Activated CD4-positive, alpha-beta T cell treated with anti-CD3 and anti-CD28 coated beads, Interleukin-2, amount 50 U/mL, for 48 hours (primary cell): ENCODE results near the gene PDGFC.
"Not testable (repeated sequence)": the region's sequence is repeated elsewhere in the genome, so short reads cannot be mapped to it uniquely, and the experiment has no call there.

Source experiments
- DNase-seq, 2 experiments: peaks; one replicate each; pipeline ENCODE4 v3.0.0-alpha.2; 2020

PDGFC gene

GRCh38 chr4:156896527-156896926, 75.1 kb downstream of the PDGFC start:
- DNase-seq, result no peak

GRCh38 chr4:156894234-156894633, 77.4 kb downstream of the PDGFC start:
- no peak for DNase-seq

- DNase-seq, result no peak
These were observed 78.8 kb downstream of the PDGFC start for GRCh38 chr4:156892805-156893204.

DNA sequence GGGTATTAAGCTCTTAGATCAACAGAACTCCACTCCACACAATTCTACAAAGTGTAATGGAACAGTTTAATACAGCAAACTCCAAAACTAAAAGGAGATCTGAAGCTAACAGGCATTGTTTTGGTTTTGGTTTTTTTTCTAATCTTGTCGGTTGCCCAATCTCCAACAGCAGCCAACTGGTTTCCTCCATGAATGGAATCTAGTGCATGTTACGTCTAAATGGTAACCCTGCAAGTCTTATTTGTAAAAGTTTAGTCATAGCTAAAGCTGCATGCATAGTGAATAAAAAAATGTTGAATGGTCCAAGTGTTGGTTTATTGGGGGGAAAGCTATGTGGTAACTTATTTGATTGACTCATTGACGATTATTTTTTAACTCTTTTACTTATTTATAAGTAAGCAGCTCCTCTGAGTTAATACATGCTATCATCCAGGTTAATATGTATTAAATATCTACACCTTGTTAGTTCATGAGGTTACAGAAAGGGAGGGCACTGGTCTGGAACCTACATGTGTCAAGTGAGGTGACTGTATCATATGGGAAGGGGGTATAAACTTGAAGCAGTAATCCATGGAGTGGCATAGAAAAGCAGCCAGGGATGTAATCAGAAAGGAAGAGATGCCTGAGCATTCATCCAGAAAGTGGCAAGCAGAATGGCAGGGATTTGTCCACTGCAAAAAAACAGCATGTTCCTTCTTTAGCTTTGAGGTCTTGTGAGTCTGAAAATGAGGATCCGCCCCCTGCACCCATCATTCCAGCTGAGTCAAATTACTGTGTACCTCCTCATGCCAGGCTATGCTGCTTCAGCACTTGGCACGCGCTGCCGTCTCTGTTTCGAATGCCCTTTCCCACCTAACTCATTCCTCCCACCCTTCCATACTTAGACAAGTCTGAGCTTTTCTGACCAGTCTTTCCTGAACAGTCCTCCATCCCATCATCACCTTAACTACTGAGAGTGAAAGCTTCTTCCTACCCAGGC, 81.7 kb downstream of the PDGFC start:
- no peak for DNase-seq

DNA sequence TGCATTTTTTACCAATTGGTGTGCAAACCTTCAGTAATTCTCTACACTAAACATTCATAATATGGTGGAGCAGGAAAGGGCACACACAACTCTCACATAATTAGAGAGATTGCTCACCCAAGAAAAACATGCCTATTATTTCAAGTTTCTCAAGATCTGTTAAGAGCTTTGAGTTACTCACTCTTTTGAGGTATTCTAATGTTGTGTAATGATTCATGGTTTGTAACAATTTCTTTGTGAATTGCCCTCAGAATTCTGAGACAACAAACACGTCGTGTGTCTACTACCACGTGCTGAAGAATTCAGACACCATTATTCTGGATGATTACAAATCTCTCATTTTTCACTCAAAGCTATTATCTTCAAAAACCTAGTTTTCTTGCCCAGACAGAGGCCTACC, 82.8 kb downstream of the PDGFC start:
- no peak for DNase-seq

DNA sequence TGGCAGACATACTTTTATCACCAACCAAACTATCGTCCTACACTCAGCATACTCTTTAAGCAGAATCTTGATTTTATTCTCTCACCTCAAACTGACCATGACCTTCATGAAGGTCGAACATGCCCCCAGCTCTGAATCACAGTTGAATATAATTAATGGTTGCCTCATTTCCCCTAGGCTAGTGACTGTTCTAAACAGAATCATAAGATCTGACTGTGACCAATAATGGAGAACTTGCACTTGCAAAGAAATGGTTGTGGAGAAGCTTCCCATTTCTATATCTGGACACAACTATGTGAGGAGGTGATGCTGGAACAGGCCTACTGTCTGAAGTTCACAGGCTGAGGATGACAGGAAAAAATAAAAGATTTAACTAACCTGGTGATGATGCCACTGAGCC, 85.1 kb downstream of the PDGFC start:
- no peak for DNase-seq

- no peak for DNase-seq
These were observed 86.2 kb downstream of the PDGFC start for GRCh38 chr4:156885374-156885773.

- no peak for DNase-seq
These were observed 87.4 kb downstream of the PDGFC start for GRCh38 chr4:156884183-156884582.

DNA sequence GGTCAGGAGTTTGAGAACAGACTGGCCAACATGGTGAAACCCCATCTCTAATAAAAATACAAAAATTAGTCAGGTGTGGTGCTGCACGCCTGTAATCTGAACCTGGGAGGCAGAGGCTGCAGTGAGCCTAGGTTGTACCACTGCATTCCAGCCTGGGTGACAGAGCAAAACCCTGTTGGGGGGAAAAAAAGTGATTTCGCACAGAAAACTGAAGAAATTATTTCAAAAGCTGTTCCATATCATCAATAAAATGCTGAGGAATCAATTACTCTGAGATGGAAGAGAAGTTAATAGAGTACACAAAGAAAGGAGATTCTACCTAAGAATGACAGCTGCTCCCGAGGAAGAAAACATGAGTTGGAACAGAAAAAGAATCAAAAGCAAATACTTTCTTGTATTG, 95.9 kb downstream of the PDGFC start:
- DNase-seq, result no peak

GRCh38 chr4:156875055-156875454, 96.5 kb downstream of the PDGFC start:
- DNase-seq, result no peak

- no peak for DNase-seq
These were observed 97.8 kb downstream of the PDGFC start for GRCh38 chr4:156873799-156874198.

- DNase-seq, result no peak
These were observed 100.7 kb downstream of the PDGFC start for GRCh38 chr4:156870861-156871260.

GRCh38 chr4:156870131-156870530, 101.5 kb downstream of the PDGFC start:
- DNase-seq, result no peak

GRCh38 chr4:156866088-156866487, 105.5 kb downstream of the PDGFC start:
- not testable (repeated sequence) for DNase-seq

- DNase-seq, result no peak
These were observed 106.1 kb downstream of the PDGFC start for GRCh38 chr4:156865451-156865850.

DNA sequence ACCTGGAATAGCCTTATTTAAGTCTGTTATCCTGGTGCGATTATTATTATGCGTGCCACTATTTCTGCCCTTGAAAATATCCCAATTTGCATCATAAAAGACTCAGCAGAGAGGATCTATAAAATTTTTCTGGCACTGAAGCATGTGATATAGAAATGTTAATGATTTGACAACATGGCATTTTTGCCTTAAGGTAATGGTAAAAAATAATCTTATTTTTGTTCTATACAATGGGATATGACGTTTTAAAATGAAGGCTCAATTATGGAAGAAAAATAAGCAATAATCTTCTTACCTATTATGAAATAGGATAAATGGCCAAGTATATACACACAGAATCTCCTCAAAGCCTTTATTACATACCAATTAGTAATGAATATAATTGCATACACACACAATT, 113.5 kb downstream of the PDGFC start:
- DNase-seq, result no peak

DNA sequence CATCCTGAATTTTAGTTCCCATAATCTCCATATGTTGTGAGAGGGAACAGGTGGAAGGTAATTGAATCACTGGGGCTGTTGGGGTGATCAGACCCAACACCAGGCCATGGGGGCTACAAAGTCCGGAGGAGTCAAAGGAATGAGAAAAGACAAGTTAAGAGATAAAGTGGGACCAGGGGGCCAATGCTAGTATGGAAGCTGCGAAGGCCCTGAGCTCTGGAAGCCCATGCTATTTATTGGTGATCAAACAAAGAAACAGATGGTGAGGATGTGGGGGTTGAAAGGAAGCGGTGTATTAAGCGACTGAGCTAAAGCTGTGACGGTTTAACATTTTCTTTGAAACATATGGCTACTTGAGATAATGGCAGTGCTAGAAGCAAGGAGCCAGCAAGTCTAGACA, 132.8 kb downstream of the PDGFC start:
- DNase-seq, result no peak

- no peak for DNase-seq
These were observed 133.8 kb downstream of the PDGFC start for GRCh38 chr4:156837625-156838345.

DNA sequence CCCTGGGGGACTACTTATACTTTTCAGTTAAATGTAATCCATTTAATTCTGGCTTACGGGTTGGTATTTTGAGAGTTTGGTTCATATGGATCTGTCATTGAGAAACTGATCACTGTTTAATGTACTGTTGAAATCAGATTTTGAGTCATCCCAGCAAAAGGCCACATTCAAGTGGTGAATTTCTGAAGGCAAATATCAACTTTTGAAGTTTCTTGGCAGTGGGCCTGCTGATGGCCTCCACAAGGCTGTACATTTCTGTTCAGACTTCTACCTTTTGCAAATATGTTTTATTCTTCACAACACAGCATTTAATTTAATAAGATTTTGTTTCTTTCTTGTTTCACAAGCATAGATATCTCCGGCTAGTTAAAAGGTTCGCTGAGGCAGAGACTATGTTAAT, 138.7 kb downstream of the PDGFC start:
- no peak for DNase-seq

DNA sequence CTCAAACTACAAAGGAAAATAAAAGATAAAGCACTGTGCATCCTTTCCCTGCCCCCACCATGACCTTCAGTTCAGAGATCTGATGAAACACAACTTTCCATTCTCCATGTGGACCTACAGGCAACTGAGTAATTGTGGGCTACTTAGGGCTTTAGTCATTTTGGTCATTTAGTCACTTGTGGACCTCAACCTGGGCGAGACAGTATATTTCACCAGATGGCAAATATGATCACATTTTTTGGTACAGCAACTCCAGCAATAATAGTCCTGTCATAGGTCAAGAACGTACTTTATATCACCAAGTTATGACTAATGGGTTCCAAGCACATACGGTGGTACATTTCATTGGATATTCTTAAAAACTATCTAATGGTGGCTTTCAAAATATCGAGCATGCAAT, 141.2 kb downstream of the PDGFC start:
- no peak for DNase-seq

- no peak for DNase-seq
These were observed 142.3 kb downstream of the PDGFC start for GRCh38 chr4:156829201-156829873.

- no peak for DNase-seq
These were observed 144.1 kb downstream of the PDGFC start for GRCh38 chr4:156827519-156827918.

DNA sequence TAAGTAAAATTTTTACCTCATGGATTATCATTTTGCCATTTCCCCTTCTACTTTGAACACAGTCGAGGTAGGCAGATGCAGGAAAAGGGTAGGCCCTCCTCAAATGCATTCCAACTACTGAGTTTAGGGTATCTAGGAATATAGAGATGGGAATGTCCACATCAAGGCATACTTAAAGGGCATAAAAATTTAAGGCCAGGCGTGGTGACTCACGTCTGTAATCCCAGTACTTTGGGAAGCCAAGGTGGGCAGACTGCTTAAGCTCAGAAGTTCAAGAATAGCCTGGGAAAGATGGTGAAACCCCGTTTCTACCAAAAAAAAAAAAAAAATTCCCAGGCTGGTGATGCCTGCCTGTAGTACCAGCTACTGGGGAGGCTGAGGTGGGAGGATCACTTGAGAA, 146.5 kb downstream of the PDGFC start:
- DNase-seq, result no peak
